Measurements from ENCODE around the gene RMI1.
"Not testable (repeated sequence)": the region's sequence is repeated elsewhere in the genome, so short reads cannot be mapped to it uniquely, and the experiment has no call there.

RMI1 gene

DNA sequence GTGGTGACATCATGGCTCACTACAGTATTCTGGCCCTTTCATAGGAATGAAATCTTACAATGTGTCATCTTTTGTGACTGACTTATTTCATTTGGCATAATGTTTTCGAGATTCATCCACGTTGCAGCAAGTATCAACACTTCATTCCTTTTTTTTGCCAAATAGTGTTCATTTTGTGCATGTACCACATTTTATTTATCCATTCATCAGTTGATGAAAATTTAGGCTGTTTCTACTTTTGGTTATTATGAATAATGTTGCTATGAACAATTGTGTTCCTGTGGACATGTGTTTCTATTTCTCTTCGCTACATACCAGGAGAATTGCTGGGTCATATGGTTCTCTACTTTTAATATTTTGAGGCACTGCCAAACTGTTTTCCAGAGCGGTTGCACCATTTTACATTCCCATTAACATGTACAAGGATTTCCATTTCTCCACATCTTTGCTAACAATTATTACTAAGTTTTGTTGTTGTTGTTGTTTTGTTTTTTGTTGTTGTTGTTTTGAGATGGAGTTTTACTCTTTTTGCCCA is 43.5 kb downstream of the RMI1 start:
- no peak for DNase-seq

DNA sequence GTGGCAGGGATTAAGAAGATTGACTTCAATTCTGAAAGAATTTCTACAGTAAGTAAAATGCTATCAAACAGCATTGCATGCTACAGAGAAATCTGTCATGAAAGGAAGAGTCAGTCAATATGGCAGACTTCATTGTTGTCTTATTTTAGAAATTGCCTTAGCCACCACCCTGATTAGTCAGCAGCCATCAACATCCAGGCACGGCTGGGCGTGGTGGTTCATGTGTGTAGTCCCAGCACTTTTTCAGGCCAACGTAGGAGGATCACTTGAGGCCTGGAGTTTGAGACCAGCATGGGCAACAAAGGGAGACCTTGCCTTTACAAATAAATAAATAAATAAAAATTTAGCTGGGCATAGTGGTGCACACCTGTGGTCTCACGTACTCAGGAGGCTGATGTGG is 46.6 kb downstream of the RMI1 start:
- DNase-seq = no peak

- DNase-seq = no peak
Measured at GRCh38 chr9:84031534-84031933, 50.9 kb downstream of the RMI1 start.

DNA sequence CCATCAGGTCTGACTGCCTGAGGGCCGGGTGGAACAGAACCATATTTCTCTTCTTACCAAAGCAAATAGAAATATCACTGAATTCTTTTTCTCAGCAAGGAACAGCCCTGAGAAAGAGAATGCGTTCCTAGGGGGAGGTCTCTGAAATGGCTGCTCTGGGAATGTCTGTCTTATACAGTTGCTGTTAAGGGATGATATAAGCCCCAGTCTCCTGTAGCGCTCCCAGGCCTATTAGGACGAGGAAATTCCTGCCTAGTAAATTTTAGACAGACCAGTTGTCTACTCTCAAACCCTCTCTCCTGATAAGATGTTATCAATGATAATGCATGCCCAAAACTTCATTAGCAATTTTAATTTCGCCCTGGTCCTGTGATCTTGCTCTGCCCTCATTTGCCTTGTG is 61.3 kb downstream of the RMI1 start:
- not testable (repeated sequence) for DNase-seq

DNA sequence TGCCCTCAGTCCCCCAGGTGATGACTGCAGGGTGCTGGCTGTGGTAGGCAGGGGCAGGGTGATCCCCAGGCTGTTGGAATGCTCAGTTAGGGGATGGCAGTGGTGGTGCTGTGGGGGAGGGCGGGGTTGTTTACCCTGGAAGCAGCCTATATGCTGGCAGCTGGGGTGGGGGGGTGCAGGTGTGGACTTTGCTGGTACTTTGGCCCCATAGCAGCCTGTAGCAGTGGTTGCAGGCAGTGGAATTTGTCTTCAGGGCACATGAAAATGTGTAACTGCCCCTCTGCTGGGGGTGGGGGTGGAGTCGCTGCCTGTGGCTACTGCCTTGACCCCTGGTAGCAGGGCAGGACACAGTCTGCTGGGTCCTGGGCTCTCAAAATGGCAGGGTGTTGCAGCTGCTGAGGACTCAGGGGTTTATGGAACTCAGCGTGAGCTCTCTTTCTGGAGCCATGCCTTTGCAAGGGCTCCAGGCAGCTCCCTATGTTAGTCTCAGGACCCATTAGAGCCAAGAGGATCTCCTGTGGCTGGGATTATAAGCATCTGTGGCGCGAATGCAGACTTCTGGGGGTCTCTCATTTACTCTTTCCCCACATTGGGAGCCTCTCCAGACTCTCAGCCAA is 65.0 kb downstream of the RMI1 start:
- DNase-seq = no peak
